Activated naive CD4-positive, alpha-beta T cell treated with anti-CD3 and anti-CD28 coated beads, Interleukin-2, amount 50 U/mL, for 24 hours (primary cell): ENCODE measurements around the gene UBASH3B.

ENCODE experiments used
- H3K27ac Mint-ChIP-seq: one replicate; pipeline ENCODE4 v1.8.0; 2021; ENCODE audit warnings: mild to moderate bottlenecking, mixed read lengths
- H3K27me3 Mint-ChIP-seq: one replicate; pipeline ENCODE4 v1.8.0; 2021; ENCODE audit warnings: mixed read lengths
- H3K36me3 Mint-ChIP-seq: one replicate; pipeline ENCODE4 v1.8.0; 2021; ENCODE audit warnings: mixed read lengths
- H3K4me1 Mint-ChIP-seq: one replicate; pipeline ENCODE4 v1.8.0; 2021; ENCODE audit warnings: mixed read lengths
- H3K4me3 Mint-ChIP-seq: one replicate; pipeline ENCODE4 v1.8.0; 2021; ENCODE audit warnings: mild to moderate bottlenecking, mixed read lengths
- H3K9me3 Mint-ChIP-seq: one replicate; pipeline ENCODE4 v1.8.0; 2021; ENCODE audit warnings: mixed read lengths

UBASH3B gene

DNA sequence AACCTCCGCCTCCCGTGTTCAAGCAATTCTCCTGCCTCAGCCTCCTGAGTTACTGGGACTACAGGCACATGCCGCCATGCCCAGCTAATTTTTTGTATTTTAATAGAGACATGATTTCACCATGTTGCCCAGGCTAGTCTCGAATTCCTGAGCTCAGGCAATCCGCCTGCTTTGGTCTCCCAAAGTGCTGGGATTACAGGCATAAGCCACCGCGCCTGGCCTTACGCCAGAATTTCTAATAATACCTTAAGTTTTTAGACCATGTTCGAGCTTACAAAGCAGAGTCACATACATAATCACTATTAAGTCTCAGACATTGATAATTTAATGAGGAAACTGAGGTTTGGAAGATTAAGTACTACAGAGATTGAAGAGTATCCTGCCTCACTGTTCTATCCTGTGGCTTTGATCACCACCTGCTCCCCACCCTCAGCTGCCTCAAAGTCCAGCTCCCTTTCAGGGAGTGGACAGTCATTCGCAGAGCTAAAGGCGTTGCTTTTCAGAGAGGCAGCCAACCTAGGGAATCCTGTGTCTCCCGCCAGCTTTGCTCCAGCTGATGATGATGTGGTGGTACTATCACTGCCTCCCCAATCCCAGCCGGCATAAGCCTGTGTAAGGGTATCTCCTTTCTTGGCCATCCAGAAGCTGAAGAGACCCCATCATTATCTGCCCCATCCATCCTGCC, 7.7 kb downstream of the UBASH3B start:
- H3K36me3 Mint-ChIP-seq = no peaks in the 10 kb centered on the region
- no peaks in the 10 kb centered on the region for H3K9me3 Mint-ChIP-seq
- no peaks in the 10 kb centered on the region for H3K27me3 Mint-ChIP-seq
- no peak overlapping the region for H3K27ac Mint-ChIP-seq
- H3K4me1 Mint-ChIP-seq = peaks cover 85% of the 10 kb centered on the region
- no peak overlapping the region for H3K4me3 Mint-ChIP-seq

DNA sequence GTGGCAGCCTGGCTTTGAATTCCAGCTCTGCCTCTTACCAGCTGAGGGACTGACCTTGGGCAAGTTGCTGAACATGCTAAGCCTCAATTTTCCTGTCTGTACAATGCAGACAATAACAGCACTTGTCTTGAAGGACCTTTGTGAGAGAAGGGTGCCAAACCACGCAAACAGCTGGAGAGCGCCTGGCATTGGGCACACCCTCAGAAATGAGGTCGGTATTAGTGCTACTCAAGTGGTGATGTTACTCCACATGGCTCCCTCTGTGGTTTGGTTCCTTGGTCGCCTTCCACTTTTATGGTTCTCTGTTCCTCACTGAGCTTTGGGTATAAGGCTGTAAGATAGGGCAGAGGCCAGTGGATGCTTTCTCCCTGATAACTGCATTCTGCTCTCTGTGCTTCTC, 8.2 kb downstream of the UBASH3B start:
- Mint-ChIP-seq H3K4me1 (peaks cover 86% of the 10 kb centered on the region), H3K27me3 (no peaks in the 10 kb centered on the region), H3K36me3 (no peaks in the 10 kb centered on the region), H3K27ac (peak overlapping the region; percentile 10), H3K9me3 (no peaks in the 10 kb centered on the region), H3K4me3 (no peak overlapping the region)

DNA sequence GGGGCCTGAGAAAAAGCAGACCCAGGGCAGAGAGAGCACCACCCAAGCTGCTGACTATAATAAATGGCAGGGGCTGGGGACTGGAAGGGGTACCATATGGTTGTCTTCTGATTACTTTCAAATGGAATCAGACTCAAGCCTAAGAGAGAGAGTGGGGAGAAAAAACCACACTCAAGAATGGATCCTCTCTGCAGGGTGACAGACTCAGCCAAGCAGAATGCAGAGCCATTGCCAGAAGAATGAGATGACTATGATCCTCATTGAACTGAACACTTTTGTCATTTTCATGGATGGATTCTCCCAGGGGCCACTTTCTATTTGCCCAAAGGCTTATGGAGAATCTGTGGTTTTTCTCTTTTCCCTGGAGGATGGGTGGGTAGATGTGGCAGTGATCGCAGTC, 8.7 kb downstream of the UBASH3B start:
- Mint-ChIP-seq H3K4me3 (no peak overlapping the region), H3K36me3 (peaks cover under 1% of the 10 kb centered on the region), H3K27ac (peak overlapping the region; percentile 10), H3K27me3 (no peaks in the 10 kb centered on the region), H3K4me1 (peaks cover 86% of the 10 kb centered on the region), H3K9me3 (peaks cover under 1% of the 10 kb centered on the region)

DNA sequence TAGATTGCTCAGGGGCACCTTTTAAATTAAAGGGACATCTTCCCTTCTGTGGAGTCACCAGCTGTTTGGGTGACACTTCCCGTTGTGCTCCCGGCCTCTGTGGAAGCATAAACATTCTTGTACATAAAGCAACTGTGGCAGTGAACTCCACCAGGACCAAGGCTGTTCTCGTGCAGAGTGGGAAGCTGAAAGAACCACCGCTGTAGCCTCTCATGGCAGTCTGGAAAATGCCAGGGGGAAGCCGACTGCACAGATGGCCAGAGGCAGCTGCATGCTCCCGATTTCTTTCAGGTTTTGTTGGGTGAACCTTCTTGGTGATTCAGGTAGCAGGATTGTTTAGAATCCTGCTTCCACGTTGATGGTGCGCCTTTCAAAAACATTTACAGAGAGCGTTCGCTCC, 10.3 kb downstream of the UBASH3B start:
- peaks cover 83% of the 10 kb centered on the region for H3K4me1 Mint-ChIP-seq
- H3K27ac Mint-ChIP-seq = no peak overlapping the region
- no peaks in the 10 kb centered on the region for H3K27me3 Mint-ChIP-seq
- peaks cover 4% of the 10 kb centered on the region for H3K9me3 Mint-ChIP-seq
- peaks cover 2% of the 10 kb centered on the region for H3K36me3 Mint-ChIP-seq
- no peak overlapping the region for H3K4me3 Mint-ChIP-seq

DNA sequence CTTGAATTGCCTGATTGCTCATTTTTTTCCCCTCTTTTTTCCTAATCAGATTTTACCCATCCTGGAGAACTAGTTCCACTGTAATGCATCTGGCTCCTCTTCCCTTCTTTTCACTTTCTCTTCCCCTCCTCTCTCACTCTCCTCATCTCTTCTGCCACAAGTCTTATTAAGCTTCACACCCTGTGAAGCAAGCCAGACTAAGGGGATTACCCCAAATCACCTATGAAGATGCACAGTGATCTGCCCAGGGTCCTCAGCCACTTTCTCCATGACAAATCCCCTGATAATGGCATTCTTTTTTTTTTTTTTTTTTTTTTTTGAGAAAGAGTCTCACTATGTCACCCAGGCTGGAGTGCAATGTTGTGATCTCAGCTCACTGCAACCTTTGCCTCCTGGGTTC, 11.2 kb downstream of the UBASH3B start:
- Mint-ChIP-seq H3K9me3 (peaks cover 4% of the 10 kb centered on the region), H3K36me3 (peaks cover 4% of the 10 kb centered on the region), H3K4me3 (no peak overlapping the region), H3K4me1 (peaks cover 81% of the 10 kb centered on the region), H3K27ac (peak overlapping the region; percentile 33), H3K27me3 (no peaks in the 10 kb centered on the region)

DNA sequence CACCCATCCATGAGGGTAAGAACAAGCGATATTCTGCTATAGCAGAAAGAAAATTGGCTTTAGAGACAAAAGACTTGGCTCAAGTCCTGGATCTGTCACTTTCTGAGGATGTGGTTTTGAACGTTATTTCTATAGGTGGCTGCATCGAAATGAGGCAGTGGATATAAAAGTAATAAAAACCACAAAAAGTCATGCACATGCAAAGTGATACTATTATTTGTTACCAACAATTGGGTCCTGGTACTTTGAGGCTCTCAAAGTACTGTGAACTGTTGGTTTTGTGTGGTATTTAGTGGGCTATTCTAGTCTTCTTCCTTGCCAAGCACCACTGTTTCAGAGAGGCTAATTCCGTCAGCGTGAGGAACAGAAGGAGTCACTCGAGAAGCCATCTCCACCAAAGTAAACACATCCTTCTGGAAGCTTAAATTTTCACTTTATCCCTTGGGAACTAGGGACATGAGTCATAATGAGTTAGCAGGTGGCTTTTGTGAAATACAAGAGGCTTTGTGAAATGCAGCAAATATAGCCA, 13.1 kb downstream of the UBASH3B start:
- peaks cover 76% of the 10 kb centered on the region for H3K4me1 Mint-ChIP-seq
- H3K27me3 Mint-ChIP-seq = no peaks in the 10 kb centered on the region
- H3K27ac Mint-ChIP-seq = no peak overlapping the region
- H3K9me3 Mint-ChIP-seq = peaks cover 4% of the 10 kb centered on the region
- H3K4me3 Mint-ChIP-seq = peak overlapping the region; percentile 64
- H3K36me3 Mint-ChIP-seq = peaks cover 5% of the 10 kb centered on the region

DNA sequence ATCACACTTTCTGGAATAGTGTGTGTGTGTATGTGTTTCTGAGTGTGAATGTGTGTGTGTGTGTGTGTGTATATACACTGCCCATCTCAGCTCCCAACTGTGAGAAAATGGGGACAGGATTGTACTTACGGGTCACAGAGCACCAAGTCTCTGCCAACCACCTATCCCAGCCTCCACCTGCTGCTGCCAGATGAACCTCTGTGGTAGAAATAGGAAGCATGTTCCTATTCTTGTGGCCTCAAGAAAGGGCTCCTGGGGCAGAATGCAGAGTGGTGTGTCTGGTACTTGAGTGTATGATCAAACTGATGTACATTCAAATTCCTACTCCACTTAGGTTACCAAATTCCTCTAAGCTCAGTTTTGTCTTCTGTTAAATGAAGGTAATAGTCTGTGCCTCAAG, 14.6 kb downstream of the UBASH3B start:
- peaks cover 5% of the 10 kb centered on the region for H3K36me3 Mint-ChIP-seq
- H3K4me1 Mint-ChIP-seq = peaks cover 77% of the 10 kb centered on the region
- H3K4me3 Mint-ChIP-seq = no peak overlapping the region
- no peaks in the 10 kb centered on the region for H3K27me3 Mint-ChIP-seq
- no peak overlapping the region for H3K27ac Mint-ChIP-seq
- peaks cover 4% of the 10 kb centered on the region for H3K9me3 Mint-ChIP-seq

DNA sequence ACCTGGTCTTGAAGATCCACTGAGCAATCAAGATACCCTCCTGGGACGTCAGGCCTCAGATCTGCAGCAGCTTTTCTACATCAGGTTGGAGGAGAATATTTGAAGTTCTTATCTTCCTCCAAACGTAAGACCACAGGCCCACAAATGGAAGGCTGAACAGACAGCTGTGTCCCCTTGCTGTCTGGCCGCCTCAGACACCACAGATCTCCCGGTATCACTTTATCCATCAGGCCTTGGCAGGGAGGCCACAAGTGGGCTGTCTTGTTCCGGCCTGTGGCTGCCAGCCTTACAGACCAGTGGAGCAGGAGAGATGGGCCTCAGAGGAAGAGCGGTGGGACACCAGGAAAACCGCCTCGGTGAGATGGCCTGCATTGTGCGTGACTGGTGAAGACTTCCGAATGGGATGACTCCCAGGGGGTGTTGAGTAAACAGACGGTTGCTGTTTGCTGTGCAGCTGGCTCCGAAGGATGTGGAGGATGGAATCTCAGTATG, 15.9 kb downstream of the UBASH3B start:
- peaks cover 85% of the 10 kb centered on the region for H3K4me1 Mint-ChIP-seq
- H3K4me3 Mint-ChIP-seq = no peak overlapping the region
- no peak overlapping the region for H3K27ac Mint-ChIP-seq
- no peaks in the 10 kb centered on the region for H3K27me3 Mint-ChIP-seq
- peaks cover 4% of the 10 kb centered on the region for H3K9me3 Mint-ChIP-seq
- H3K36me3 Mint-ChIP-seq = peaks cover 5% of the 10 kb centered on the region

DNA sequence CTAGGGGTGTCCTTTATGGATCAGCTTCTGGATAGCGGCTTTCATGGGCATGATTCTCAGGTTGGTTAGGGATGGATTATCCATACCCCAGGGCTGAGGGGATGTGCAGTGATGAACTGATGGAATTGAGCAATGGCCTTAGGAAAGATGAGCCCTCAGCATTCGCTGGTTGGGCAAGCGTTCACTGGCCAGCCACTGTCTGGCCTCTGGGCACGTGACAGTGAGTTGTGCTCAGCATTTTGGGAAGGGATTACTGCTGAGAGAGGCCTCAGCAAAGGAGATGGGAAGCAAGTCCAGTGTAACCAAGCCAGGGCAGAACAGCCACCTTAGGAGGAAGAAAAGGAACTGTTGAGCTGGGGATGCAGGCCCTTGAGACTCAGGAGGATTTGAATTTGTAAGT, 17.4 kb downstream of the UBASH3B start:
- no peak overlapping the region for H3K4me3 Mint-ChIP-seq
- H3K27ac Mint-ChIP-seq = no peak overlapping the region
- H3K36me3 Mint-ChIP-seq = peaks cover 5% of the 10 kb centered on the region
- peaks cover 87% of the 10 kb centered on the region for H3K4me1 Mint-ChIP-seq
- no peaks in the 10 kb centered on the region for H3K27me3 Mint-ChIP-seq
- peaks cover 4% of the 10 kb centered on the region for H3K9me3 Mint-ChIP-seq

DNA sequence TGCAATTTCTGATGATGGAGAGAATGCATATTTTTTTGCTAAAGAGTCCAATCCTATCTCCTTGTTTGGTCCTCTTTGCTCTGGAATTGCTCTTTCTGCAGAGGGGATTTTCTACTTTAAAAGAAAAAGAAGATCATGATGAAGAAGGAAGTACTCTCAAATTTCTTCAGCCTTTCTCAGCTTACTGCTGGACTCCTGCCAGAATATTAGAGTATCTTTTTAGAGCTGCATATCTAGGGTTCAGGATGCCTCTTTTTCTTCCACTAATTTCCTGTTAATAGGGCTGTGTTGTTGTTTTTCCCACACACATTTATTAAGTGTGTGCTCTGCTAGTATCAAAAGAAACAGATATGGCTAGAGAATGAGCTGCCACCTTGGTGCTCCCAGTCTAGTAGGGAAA, 18.2 kb downstream of the UBASH3B start:
- no peak overlapping the region for H3K27ac Mint-ChIP-seq
- H3K36me3 Mint-ChIP-seq = peaks cover 5% of the 10 kb centered on the region
- H3K27me3 Mint-ChIP-seq = no peaks in the 10 kb centered on the region
- H3K4me1 Mint-ChIP-seq = peaks cover 85% of the 10 kb centered on the region
- H3K9me3 Mint-ChIP-seq = peaks cover 4% of the 10 kb centered on the region
- H3K4me3 Mint-ChIP-seq = no peak overlapping the region

DNA sequence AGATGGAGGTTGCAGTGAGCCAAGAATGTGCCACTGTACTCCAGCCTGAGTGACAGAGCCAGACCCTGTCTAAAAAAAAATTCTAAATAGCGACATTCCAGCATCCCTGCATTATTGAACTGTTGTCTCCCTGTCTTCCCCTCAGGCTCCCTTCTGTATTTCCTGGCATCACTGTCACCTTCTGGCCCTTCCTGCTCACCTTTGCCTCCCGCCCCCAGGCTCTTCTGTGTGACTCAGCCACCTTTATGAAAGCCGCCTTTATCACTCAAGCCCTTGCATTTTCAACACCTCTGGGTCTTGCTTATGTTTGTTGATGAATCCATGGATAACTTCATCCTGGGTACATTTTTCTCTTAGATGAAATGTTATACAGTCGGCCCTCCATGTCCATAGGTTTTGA, 21.1 kb downstream of the UBASH3B start:
- Mint-ChIP-seq H3K4me3 (peak overlapping the region; percentile 71), H3K36me3 (peaks cover 2% of the 10 kb centered on the region), H3K4me1 (peaks cover 83% of the 10 kb centered on the region), H3K27me3 (no peaks in the 10 kb centered on the region), H3K9me3 (no peaks in the 10 kb centered on the region), H3K27ac (peak overlapping the region; percentile 53)

DNA sequence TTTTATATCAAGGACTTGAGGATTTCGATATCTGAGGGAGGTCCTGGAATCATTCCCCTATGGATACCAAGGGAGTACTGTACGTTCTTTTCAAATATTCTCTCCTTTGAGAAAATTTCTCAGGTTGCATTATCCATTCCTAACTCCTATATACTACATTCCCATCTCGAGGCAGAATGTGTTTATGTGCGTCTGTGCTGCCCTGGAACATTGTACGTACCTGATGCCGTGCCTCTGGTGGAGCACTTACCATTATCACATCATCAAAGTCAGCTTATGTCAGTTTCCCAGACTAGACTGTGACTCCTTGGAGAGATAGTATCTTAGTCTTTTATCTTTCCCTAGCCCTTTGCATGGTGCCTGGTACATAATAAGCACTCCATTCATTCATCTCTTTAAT, 21.7 kb downstream of the UBASH3B start:
- H3K27ac Mint-ChIP-seq = no peak overlapping the region
- H3K36me3 Mint-ChIP-seq = no peaks in the 10 kb centered on the region
- H3K4me3 Mint-ChIP-seq = no peak overlapping the region
- peaks cover 84% of the 10 kb centered on the region for H3K4me1 Mint-ChIP-seq
- no peaks in the 10 kb centered on the region for H3K9me3 Mint-ChIP-seq
- no peaks in the 10 kb centered on the region for H3K27me3 Mint-ChIP-seq

DNA sequence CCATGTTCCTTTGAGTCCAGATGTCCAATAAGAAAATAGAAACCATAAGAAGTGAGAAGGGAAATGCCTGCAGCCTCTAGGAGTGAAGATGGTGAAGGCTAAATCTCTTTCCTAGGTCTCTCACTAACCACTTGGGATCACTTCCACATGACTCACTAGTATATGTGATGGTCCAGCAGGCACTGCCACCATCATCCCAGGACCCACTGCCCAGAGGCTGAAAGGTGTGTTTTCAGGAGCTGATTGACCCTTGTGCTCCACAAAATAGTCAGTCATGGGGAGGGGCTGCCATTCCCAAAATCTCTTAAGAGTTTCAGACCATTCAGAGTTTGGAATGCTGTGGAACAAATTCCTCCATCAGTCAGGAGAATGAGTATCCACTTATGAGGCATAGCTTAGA, 22.9 kb downstream of the UBASH3B start:
- Mint-ChIP-seq H3K27ac (peak overlapping the region; percentile 17), H3K36me3 (peaks cover 2% of the 10 kb centered on the region), H3K27me3 (no peaks in the 10 kb centered on the region), H3K4me3 (no peak overlapping the region), H3K9me3 (no peaks in the 10 kb centered on the region), H3K4me1 (peaks cover 80% of the 10 kb centered on the region)

DNA sequence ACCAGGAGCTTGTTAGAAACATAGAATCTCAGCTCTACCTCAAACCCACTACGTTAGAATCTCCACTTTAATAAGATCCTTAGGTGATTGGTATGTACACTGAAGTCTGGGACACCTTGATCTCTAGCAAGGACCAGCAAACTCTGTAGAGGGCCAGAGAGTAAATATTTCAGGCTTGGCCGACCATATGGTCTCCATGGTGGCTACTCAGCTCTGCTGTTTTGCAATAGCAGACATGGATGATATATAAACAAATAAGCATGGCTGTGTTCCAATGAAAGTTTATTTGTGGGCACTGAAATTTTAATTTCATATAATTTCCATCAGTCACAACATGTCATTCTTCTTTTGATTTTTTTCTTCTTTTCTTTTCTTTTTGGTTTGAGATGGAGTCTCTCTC, 23.9 kb downstream of the UBASH3B start:
- peaks cover 78% of the 10 kb centered on the region for H3K4me1 Mint-ChIP-seq

DNA sequence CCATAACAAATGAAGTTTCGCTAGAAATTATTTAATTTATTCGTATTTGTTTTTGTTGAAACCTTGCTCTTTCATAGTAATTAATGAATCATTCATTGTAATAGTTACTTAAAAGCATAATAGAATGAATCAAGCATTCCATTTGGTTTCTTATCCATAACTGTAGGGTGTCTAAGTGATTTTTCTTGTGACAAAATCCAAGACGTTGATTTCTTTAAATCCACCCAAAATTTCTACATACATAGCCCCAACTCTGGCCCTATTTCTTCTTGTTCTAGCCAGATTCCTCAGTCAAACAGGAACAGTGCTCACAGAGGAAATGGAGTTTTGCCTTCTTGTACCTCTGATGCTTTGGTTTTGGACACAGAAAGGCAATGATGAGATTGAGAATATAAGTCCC, 25.5 kb downstream of the UBASH3B start:
- H3K4me1 Mint-ChIP-seq = peaks cover 73% of the 10 kb centered on the region
- peaks cover 2% of the 10 kb centered on the region for H3K36me3 Mint-ChIP-seq
- no peak overlapping the region for H3K27ac Mint-ChIP-seq
- H3K4me3 Mint-ChIP-seq = no peak overlapping the region
- no peaks in the 10 kb centered on the region for H3K27me3 Mint-ChIP-seq
- H3K9me3 Mint-ChIP-seq = no peaks in the 10 kb centered on the region

More for the DNA sequence above, 23.9 kb downstream of the UBASH3B start:
- no peaks in the 10 kb centered on the region for H3K9me3 Mint-ChIP-seq
- H3K27ac Mint-ChIP-seq = peak overlapping the region; percentile 17
- H3K36me3 Mint-ChIP-seq = peaks cover 2% of the 10 kb centered on the region
- no peaks in the 10 kb centered on the region for H3K27me3 Mint-ChIP-seq
- no peak overlapping the region for H3K4me3 Mint-ChIP-seq

DNA sequence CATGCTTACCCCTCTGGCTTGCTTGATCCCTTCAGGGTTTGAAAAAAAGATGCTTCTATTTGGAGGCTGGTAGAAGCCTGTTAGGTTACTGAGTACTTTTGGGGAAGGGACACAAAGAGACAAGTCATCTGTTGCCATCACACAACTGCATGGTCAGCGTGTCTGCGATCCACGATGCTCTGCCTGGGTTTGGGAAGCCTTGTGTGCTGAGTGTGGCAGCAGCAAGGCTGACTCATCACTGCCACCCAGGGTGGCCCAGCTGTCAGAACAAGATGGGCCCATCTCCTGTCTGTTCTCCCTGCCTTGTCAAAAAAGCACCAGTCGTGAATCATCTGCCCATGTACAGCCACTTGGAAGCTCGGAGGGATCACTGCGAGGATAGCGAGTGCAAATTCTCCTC, 26.2 kb downstream of the UBASH3B start:
- peaks cover 74% of the 10 kb centered on the region for H3K4me1 Mint-ChIP-seq

DNA sequence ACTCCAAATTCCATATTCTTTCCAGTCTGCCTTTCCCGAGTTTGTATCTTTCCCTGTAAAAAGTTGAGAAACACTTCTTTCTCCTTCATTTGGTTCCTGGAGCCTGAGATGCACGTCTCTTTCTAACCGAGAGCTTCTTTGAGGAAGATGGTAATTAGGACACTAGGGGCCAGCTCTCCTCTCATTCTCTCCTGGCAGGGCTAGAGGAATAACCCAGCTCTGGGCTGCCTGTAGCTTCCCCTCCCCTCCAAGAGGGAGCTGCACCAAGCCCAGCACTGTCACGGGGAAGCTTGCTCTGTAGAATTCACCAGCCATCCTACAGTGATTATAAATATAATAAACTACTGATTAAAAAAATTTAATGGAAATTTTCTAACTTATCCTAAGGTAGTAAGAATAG, 26.9 kb downstream of the UBASH3B start:
- Mint-ChIP-seq H3K4me1 (peaks cover 74% of the 10 kb centered on the region), H3K27ac (no peak overlapping the region), H3K9me3 (peaks cover 4% of the 10 kb centered on the region), H3K36me3 (peaks cover 6% of the 10 kb centered on the region), H3K27me3 (no peaks in the 10 kb centered on the region), H3K4me3 (no peak overlapping the region)

More for the DNA sequence above, 26.2 kb downstream of the UBASH3B start:
- peaks cover 2% of the 10 kb centered on the region for H3K36me3 Mint-ChIP-seq
- H3K27ac Mint-ChIP-seq = no peak overlapping the region
- H3K9me3 Mint-ChIP-seq = no peaks in the 10 kb centered on the region
- no peak overlapping the region for H3K4me3 Mint-ChIP-seq
- no peaks in the 10 kb centered on the region for H3K27me3 Mint-ChIP-seq
